ENCODE data around the gene APOL2. TPM values are rescaled to one million over a fixed set of nuclear protein-coding genes. Genes with fewer than 3 reads are reported as not detected.

The APOL2 gene
- total RNA-seq, 1 experiment from 2014 or later: 9.9 TPM

DNA sequence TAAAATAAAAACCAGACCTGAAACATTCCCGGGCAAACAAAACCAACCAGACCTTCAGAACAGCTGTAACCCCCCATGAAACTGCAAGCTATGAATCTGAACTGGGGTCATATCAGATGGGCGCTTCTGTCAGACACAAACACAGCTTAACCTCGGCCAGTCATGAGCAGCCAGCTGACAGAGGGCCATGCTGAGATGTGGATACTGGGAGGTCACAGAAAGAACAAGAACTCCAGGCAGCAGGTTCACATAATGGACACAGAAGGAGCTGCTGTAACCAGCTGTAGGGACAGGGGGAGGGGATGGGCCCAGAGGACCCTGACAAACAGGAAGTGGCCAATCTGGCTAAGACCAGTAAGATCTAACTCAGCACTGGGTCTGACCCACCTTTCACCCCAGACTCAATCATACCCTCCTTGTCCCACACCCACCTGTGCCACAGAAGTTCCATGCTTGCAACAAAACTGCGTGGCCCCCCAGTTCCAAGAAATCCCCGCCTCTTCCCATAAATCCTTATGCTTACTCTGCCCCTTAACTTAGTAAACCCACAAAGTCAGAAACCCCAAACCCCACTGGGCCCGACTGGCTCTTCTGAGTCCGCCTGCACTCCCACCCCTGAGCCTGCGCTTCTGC is 41.7 kb downstream of the APOL2 start (continued):
- TF ChIP-seq, protein P1, sequence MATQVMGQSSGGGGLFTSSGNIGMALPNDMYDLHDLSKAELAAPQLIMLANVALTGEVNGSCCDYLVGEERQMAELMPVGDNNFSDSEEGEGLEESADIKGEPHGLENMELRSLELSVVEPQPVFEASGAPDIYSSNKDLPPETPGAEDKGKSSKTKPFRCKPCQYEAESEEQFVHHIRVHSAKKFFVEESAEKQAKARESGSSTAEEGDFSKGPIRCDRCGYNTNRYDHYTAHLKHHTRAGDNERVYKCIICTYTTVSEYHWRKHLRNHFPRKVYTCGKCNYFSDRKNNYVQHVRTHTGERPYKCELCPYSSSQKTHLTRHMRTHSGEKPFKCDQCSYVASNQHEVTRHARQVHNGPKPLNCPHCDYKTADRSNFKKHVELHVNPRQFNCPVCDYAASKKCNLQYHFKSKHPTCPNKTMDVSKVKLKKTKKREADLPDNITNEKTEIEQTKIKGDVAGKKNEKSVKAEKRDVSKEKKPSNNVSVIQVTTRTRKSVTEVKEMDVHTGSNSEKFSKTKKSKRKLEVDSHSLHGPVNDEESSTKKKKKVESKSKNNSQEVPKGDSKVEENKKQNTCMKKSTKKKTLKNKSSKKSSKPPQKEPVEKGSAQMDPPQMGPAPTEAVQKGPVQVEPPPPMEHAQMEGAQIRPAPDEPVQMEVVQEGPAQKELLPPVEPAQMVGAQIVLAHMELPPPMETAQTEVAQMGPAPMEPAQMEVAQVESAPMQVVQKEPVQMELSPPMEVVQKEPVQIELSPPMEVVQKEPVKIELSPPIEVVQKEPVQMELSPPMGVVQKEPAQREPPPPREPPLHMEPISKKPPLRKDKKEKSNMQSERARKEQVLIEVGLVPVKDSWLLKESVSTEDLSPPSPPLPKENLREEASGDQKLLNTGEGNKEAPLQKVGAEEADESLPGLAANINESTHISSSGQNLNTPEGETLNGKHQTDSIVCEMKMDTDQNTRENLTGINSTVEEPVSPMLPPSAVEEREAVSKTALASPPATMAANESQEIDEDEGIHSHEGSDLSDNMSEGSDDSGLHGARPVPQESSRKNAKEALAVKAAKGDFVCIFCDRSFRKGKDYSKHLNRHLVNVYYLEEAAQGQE (IDR thresholded peaks at IDR 0.05; ENCODE audit: low read depth): no peak
- no peak for TF ChIP-seq CBX3 (IDR thresholded peaks at IDR 0.05; ENCODE audit: low read depth)

- no peaks in the 10 kb centered on the region for H3K27me3 ChIP-seq (ENCODE audit: insufficient read depth, low read length)
- H3K4me1 ChIP-seq (ENCODE audit: control insufficient read depth in 1 of 2, insufficient read depth in 2 of 2, low read length in 2 of 2): no peaks in the 10 kb centered on the region
- no peak overlapping the region for H3K4me2 ChIP-seq (ENCODE audit: low read length)
- H3K79me2 ChIP-seq (ENCODE audit: insufficient read depth, low read length): no peaks in the 10 kb centered on the region
- H3K9ac ChIP-seq (ENCODE audit: low read length): no peak overlapping the region
- H4K20me1 ChIP-seq (ENCODE audit: insufficient read depth): no peaks in the 10 kb centered on the region
- RAD21 ChIA-PET (ENCODE audit: low non-redundant PET in 1 of 2, low total read pairs in 2 of 2, uncharacterized antibody in 2 of 2, unreplicated experiment in 2 of 2): no interaction called here
- ATAC-seq (no peak), DNase-seq (ENCODE audit: low read depth, low spot score) (no peak)
- POLR2A ChIA-PET: no interaction called here
- no peak overlapping the region for H3K27ac ChIP-seq (ENCODE audit: low read depth, low read length)
- CTCF ChIA-PET: interaction anchor here (1.6 to 2.9 kb wide), 2 partner anchors 11 to 89 kb away, joined by 3 to 15 read pairs; no protein-coding TSS in a partner anchor
- intact Hi-C loops (cut with micrococcal nuclease): loop anchor here (5.0 kb wide), 2 partner anchors 40 to 80 kb away; partner anchors contain the start of gene APOL2
- BruUV-seq (replicated peaks): no TSS peak
- no peak overlapping the region for H3K4me3 ChIP-seq (replicated peaks in 1 of 2; ENCODE audit: low read depth in 1 of 2, low read length in 2 of 2)
- no peak overlapping the region for H2AFZ ChIP-seq (ENCODE audit: low read depth, low read length, poor library complexity, severe bottlenecking)
- no peaks in the 10 kb centered on the region for H3K36me3 ChIP-seq (ENCODE audit: control insufficient read depth in 1 of 2, insufficient read depth in 2 of 2, low read length in 2 of 2)
- no peaks in the 10 kb centered on the region for H3K9me2 ChIP-seq (ENCODE audit: insufficient read depth)
- no peaks in the 10 kb centered on the region for H3K9me3 ChIP-seq (ENCODE audit: control insufficient read depth in 1 of 2, insufficient read depth in 1 of 2, low read depth in 1 of 2, low read length in 2 of 2)
- TF ChIP-seq SRF (IDR thresholded peaks at IDR 0.05; ENCODE audit: low read depth): no peak
- TF ChIP-seq POLR2AphosphoS5 (IDR thresholded peaks at IDR 0.05; ENCODE audit: low read depth, low read length): no peak
- no peak for TF ChIP-seq JUND (IDR thresholded peaks at IDR 0.05)
- no peak for TF ChIP-seq TCF7L2 (IDR thresholded peaks at IDR 0.05; ENCODE audit: borderline replicate concordance, extremely low read depth, insufficient read depth, insufficient read length)
- TF ChIP-seq SIN3A (IDR thresholded peaks at IDR 0.05; ENCODE audit: low read depth): no peak
- no peak for TF ChIP-seq FOSL1 (IDR thresholded peaks at IDR 0.05; ENCODE audit: low read depth)
- TF ChIP-seq CBX3 (IDR thresholded peaks at IDR 0.05; ENCODE audit: low read depth): no peak
- no peak for TF ChIP-seq ATF3 (IDR thresholded peaks at IDR 0.05)
- no peak for TF ChIP-seq MAX (IDR thresholded peaks at IDR 0.05)
- TF ChIP-seq YY1 (IDR thresholded peaks at IDR 0.05; ENCODE audit: extremely low read depth, insufficient replicate concordance, low read depth, low read length): no peak
- TF ChIP-seq EZH2phosphoT487 (IDR thresholded peaks at IDR 0.05; ENCODE audit: borderline replicate concordance): no peak
- no peak for TF ChIP-seq ZFX (IDR thresholded peaks at IDR 0.05)
- TF ChIP-seq, protein P2, sequence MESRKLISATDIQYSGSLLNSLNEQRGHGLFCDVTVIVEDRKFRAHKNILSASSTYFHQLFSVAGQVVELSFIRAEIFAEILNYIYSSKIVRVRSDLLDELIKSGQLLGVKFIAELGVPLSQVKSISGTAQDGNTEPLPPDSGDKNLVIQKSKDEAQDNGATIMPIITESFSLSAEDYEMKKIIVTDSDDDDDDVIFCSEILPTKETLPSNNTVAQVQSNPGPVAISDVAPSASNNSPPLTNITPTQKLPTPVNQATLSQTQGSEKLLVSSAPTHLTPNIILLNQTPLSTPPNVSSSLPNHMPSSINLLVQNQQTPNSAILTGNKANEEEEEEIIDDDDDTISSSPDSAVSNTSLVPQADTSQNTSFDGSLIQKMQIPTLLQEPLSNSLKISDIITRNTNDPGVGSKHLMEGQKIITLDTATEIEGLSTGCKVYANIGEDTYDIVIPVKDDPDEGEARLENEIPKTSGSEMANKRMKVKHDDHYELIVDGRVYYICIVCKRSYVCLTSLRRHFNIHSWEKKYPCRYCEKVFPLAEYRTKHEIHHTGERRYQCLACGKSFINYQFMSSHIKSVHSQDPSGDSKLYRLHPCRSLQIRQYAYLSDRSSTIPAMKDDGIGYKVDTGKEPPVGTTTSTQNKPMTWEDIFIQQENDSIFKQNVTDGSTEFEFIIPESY (IDR thresholded peaks at IDR 0.05; ENCODE audit: extremely low read depth, insufficient replicate concordance, low read length): no peak
- TF ChIP-seq RAD21 (IDR thresholded peaks at IDR 0.05; ENCODE audit: low read depth): no peak
- TF ChIP-seq ZNF274 (IDR thresholded peaks at IDR 0.05; ENCODE audit: low read depth, low read length): no peak
Measured at GRCh38 chr22:36197065-36197440, 42.3 kb downstream of the APOL2 start.

Data from HCT116 (cell line).